HG02759 (cell line): ENCODE results near the gene SHISAL2B.
"Not testable (repeated sequence)": the region's sequence is repeated elsewhere in the genome, so short reads cannot be mapped to it uniquely, and the experiment has no call there.

Experiments used
- ATAC-seq: cut with Tn5 transposase; IDR thresholded peaks from one replicate; pipeline ENCODE4 v1.9.1; 2021; ENCODE audit warnings: mild to moderate bottlenecking, moderate library complexity; ENCODE audit not compliant: unreplicated experiment

SHISAL2B gene

DNA sequence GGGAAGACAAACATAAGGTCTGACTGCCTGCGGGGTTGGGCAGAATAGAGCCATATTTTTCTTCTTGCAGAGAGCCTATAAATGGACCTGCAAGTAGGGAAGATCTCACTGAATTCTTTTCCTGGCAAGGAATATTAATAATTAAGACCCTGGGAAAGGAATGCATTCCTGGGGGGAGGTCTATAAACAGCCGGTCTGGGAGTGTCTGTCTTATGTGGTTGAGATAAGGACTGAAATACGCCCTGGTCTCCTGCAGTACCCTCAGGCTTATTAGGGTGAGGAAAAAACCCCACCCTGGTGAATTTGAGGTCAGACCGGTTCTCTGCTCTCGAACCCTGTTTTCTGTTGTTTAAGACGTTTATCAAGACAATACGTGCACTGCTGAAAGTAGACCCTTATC is 6.1 kb downstream of the SHISAL2B start:
- not testable (repeated sequence) for ATAC-seq

DNA sequence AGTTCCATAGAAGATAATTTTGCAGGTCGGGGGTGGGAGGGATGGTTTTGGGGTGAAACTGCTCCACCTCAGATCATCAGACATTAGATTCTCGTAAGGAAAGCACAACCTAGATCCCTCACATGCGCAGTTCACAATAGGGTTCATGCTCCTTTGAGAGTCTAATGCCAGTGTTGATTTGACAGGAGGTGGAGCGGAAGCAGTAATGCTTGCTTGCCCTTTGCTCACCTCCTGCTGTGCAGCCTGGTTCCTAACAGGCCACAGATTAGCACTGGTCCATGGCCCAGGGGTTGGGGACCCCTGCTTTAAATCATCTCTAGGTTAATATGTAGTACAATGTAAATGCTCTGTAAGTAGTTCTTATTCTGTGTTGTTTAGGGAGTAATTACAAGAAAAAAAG is 10.5 kb downstream of the SHISAL2B start:
- no peak for ATAC-seq

GRCh38 chr5:64706074-64706473 is 15.8 kb downstream of the SHISAL2B start:
- not testable (repeated sequence) for ATAC-seq

GRCh38 chr5:64707191-64707590 is 16.9 kb downstream of the SHISAL2B start:
- ATAC-seq: no peak

DNA sequence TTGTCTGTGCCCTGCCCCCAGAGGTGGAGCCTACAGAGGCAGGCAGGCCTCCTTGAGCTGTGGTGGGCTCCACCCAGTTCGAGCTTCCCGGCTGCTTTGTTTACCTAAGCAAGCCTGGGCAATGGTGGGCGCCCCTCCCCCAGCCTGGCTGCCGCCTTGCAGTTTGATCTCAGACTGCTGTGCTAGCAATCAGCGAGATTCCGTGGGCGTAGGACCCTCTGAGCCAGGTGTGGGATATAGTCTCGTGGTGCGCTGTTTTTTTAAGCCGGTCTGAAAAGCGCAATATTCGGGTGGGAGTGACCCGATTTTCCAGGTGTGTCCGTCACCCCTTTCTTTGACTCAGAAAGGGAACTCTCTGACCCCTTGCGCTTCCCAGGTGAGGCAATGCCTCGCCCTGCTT is 24.2 kb downstream of the SHISAL2B start:
- not testable (repeated sequence) for ATAC-seq

- ATAC-seq: no peak
Observed at GRCh38 chr5:64722588-64722987, 32.3 kb downstream of the SHISAL2B start.

DNA sequence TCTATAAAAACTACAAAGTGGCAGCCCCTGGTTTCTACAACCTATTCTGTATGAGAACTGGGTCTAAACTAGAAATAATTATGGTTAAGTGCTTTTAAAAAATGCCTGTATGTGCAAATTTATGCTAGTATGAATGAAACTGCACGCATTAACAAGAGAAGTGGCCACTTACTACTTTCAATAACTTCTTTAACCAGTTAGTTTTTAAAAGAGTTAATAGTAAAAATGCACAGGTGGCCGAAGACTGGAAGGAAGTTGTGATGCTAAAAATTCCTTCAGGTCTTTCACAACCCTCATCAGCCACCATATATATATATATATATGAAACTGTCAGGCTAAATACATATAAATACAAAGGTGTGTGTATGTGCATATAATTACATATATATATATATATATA is 36.8 kb downstream of the SHISAL2B start:
- no peak for ATAC-seq

DNA sequence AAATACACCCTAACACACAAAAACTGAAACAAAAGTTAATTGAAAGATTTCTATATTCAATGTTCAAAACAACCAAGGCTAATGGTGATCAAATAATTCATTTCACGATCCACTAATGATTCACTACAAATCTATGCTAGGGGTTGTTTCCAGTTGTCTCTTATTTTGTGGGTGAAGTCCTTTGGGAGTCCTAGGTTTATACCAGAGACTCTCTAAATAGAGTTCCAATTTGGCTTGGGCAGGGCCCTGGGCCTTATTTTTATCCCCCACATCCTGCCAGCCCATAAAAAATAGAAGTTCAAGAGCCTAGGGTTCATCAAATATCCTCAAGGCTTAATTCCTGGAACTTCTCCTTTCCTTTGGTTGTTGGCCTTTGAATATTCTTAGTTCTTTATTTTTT is 52.1 kb downstream of the SHISAL2B start:
- no peak for ATAC-seq

GRCh38 chr5:64742821-64743220 is 52.5 kb downstream of the SHISAL2B start:
- ATAC-seq: no peak

DNA sequence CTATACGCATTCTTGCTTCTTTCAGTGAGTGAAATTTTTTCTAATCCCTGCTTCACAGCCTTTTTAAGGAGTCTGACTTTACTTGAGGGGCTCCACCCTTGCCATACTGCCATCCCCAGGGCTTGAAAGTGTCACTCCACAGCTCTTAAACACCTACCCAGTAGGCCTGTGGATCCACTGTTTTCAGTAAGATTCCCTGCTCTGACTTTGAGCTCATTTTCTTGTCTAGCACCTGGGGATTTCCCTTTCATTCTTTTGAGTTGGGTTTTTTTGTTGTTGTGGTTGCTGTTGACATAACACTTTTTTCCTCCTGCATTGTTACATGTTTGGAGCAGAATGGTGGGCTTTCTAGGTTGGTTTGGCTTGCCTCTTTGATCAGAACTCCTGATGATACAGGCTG is 54.6 kb downstream of the SHISAL2B start:
- no peak for ATAC-seq

DNA sequence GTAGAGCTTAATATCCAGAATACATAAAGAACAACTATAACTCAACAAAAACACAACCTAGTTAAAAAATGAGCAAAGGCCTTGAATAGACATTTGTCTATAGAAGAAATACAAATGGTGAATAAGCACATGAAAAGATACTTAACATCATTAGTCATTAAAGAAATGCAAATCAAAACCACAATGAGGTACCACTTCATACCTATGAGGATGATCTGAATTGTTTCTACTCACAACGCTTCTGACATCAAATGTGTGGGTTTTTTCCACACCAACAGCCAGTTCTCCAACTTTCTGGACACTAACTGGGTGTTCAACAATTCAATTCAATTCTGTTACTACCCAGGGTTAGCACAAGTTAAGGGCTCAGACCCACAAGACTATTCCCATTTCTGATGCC is 56.1 kb downstream of the SHISAL2B start:
- no peak for ATAC-seq

GRCh38 chr5:64749385-64749784 is 59.1 kb downstream of the SHISAL2B start:
- no peak for ATAC-seq

DNA sequence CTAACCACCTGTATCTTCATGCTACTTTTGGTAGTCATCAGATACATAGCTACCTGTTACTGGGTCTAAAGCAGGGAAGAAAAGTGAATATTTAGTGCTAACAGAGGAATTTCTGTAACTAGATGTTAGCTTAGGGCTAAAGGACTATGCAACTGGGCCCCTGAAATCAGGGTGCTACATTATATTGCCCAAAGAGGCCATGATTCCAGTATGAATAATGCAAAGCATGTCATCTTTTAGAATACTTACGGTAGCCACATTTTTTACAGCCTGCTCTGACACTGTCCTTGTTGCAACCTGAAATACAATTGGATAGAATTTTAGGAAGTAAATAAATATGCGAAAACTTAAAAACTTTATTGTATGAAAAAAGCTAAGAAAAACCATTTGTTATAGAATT is 63.8 kb downstream of the SHISAL2B start:
- ATAC-seq: no peak

DNA sequence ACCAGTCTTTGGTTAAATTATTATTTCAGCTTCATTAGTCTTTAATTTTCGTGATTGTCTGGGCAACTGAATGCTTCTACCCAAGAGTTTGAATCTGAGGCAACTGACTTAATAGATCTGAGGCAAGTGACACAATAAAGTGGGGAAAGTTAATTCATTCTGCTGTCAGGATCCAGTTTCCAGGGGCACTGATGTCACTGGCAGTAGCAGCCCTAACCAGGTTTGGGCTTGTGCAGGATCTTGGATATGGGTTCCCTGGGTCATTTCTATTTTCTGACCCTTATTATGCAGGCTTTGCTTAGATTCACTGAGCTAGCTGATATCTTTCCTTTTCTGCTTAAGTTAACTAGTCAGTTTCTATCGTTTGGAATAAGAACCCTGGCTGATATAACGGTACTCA is 68.6 kb downstream of the SHISAL2B start:
- ATAC-seq: no peak

- ATAC-seq: no peak
Observed at GRCh38 chr5:64759960-64760660, 69.8 kb downstream of the SHISAL2B start.

GRCh38 chr5:64763948-64764503 is 73.7 kb downstream of the SHISAL2B start:
- no peak for ATAC-seq

- no peak for ATAC-seq
Observed at GRCh38 chr5:64765804-64766504, 75.7 kb downstream of the SHISAL2B start.

DNA sequence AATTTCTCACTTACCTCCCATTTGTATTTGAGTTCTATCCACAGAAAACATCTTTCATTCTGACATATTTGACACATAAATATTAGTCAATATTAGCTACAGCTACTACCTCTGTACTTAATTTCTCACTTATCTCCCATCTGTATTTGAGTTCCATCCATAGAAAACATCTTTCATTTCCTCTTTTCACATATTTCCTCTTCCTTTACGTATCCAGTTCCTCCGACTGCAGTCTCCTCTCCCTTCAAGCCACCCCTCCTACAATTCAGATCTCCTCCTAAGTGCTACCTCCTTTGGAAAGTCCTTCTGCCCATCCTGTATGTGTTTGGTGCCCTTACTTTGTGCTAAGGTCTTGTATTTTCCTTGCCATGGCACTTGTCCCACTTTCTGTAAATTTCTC is 76.6 kb downstream of the SHISAL2B start:
- no peak for ATAC-seq
